ENCODE data around the gene TNIP1.

Gene TNIP1

GRCh38 chr5:151106043-151106442 is 25.2 kb upstream of the TNIP1 start:
- DNase-seq (ENCODE audit: low read depth), result no peak

DNA sequence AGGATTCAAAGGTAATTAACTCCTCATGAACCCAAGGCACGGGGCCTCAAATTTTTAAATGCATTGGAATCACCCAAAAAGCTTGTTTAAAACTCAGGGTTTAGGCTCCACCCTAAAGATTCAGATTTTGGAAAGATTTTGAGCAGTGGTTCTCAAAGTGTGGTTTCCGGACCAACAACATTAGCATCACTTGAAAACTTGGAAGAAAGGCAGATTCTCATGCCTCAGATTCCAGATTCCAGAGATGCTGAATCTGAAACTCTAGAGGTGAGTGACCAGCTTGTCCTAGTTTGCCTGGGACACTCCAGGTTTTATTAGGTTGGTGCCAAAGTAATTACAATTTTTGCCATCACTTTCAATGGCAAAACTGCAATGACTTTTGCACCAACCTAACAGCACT is 24.7 kb upstream of the TNIP1 start:
- DNase-seq (ENCODE audit: low read depth), result peak; percentile 42

DNA sequence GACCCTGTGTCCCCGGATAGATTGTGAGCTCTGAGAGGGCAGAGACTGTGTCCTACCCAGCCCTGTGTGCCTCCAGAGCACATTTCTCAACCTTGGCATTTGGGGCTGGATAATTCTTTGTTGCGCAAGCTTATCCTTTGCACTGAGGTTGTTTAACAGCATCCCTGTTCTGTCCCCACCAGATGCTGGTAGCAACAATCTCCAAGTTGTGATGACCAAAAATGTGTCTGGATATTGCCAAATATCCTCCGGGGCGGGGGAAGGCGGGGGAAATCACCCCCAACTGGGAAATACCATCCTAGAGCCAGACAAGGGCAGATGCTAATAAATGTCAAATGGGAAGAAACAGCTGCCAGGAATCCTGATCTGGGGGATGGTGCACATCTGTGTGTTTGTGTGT is 24.0 kb upstream of the TNIP1 start:
- peak; percentile 99 for DNase-seq (ENCODE audit: low read depth)

DNA sequence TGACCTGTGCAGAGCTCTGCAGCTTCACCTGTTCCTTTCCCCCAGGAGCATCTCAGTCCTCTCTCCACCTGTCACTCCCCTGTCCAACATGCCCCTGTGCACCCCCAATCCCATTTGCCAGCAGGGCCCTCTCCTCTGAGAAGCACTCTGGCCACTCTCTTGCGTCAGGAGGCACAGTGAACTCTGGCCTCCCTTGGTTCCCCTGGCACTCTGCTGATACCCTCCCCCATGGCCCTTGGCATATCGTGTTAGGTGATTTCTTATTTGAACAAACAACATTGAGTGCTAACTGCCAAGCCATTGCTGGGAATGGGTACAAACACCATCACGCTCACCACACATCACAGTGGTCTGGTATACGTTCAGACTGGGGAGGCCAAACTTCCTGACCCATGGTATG is 20.9 kb upstream of the TNIP1 start:
- DNase-seq (ENCODE audit: low read depth), result no peak

DNA sequence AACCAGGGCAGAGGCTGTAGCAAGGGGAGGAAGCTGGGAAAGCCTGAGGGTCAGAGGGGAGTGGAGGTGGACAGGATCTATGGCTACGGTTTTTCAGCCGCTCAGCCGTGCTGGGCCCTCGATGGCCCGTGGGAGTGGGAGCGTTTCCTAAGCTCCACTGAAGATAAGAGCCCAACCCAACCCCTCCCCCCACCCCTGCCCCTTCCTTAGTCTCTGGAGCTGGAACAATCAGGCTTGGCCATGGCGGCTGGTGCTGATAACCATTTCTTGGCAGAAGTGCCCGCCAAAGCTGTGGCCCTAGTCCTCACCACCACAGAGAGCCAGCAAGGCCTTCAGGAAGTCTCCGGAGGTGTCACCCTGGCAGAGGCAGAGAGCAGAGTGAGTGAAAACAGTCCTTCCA is 20.3 kb upstream of the TNIP1 start:
- DNase-seq (ENCODE audit: low read depth), result no peak

DNA sequence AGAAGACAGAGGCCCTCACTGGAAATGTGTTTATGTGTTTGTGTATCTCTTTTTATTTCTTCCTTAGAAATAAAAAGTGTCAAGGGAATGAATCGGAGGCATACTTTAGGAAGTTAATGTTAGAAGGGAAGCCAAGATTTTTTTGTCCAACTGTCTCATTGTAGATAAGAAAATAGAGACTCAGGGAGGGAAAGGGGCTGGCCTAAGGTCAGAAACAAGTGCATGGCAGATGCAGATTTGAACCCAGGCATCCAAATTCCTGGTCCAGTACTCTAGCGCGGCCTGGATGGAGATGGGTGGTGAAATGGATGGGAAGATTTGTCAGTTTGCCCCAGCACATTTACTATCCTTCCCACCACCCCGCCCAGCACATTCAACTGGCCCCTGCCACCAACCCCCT is 19.8 kb upstream of the TNIP1 start:
- DNase-seq (ENCODE audit: low read depth), result no peak

DNA sequence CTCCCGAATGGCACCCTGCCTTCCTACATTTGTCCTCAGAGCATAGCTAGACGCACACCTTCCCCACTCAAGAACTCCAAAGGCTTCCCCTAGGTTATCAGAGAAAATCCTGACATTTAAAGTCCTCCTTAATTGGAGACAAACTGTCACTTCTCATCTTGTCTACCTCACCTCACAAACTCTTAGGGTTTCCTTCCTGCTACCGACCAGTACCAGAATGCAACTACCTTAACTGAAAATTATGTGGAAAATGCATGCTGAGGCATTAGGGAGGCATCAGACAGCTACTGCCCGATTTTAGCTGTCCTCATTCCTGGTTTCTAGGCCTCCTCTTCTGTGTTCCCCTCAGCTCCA is 17.9 kb upstream of the TNIP1 start:
- no peak for DNase-seq (ENCODE audit: low read depth)

- DNase-seq (ENCODE audit: low read depth), result no peak
These were observed 17.3 kb upstream of the TNIP1 start for GRCh38 chr5:151097820-151098767.

GRCh38 chr5:151097061-151097460 is 16.2 kb upstream of the TNIP1 start:
- no peak for DNase-seq (ENCODE audit: low read depth)

DNA sequence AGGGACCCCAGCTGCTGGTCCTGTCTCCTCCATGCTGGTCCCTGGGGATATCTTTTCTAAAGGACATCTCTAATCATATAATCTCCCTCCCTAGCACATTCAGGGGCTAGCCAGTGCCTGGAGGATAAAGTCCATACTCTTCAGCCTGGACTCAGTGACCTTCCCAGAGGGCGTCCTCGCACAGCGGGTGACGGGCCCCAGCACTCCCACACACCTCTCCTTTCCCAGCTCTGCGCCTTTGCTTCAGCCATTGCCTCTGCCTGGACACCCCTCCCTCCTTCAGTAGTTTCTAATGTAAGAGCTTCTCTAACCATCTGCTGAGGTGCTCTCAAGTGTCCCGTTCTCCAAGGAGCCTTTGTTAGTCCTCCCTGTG is 15.2 kb upstream of the TNIP1 start:
- DNase-seq (ENCODE audit: low read depth), result no peak

- peak; percentile 84 for DNase-seq (ENCODE audit: low read depth)
These were observed 14.6 kb upstream of the TNIP1 start for GRCh38 chr5:151095341-151096000.

- peak; percentile 81 for DNase-seq (ENCODE audit: low read depth)
These were observed 14.0 kb upstream of the TNIP1 start for GRCh38 chr5:151094852-151095245.

- no peak for DNase-seq (ENCODE audit: low read depth)
These were observed 13.4 kb upstream of the TNIP1 start for GRCh38 chr5:151094030-151094851.

DNA sequence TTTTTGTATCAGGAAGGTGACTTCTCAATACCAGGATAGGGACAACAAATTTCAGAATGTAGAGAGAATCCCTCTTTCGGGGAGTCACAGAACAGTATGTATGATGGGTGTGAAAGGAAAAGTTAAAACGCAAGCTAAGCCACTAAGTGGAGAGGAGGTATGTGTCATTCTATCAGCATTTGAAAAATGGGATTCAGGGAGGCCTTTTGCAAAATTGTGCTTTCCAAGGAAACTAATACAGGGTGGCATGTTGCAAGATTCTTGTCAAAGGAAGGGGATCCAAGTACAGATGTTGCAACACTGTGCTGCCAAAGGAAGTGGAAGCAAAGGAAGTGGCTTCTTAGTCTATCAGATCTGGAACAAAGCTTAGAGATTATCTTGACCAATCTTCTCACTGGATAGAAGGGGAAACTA is 12.6 kb upstream of the TNIP1 start:
- DNase-seq (ENCODE audit: low read depth), result peak; percentile 98

DNA sequence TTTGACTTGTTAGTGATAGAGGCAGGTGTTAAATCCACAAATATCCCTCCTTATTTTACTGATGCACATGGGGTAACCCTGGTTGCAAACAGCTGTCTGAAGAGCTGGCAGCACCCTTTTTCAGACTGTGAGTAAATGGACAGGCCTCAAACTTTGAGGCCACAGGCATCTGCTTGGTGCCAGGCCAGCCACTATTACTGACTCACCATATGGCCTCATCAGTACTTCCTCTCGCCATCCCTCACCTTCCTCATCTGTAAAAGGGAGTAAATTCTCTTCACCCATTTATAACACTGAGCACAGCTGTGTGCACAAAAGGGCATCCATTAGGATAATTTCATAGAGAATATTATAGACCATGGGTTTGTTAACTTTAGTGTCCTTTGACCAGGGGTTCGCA is 11.9 kb upstream of the TNIP1 start:
- peak; percentile 84 for DNase-seq (ENCODE audit: low read depth)

GRCh38 chr5:151089726-151090125 is 8.9 kb upstream of the TNIP1 start:
- no peak for DNase-seq (ENCODE audit: low read depth)

DNA sequence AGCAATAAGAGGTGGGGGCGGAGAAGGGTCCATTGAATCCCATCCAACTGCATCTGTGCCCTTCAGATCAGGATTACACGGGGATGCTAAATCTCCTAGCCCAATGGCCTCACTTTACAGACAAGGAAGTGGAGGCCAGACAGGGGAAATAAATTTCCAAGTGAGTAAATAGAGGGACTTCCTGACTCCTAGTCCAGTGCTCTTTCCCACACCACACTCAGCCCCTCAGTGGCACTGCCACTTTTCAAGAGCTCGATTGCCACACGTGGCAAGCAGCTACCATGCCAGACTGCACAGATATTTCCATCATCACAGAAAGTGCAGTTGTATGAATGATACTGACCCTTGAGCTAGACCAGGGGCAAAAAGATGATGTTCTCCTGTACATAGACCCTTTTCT is 8.2 kb upstream of the TNIP1 start:
- no peak for DNase-seq (ENCODE audit: low read depth)

DNA sequence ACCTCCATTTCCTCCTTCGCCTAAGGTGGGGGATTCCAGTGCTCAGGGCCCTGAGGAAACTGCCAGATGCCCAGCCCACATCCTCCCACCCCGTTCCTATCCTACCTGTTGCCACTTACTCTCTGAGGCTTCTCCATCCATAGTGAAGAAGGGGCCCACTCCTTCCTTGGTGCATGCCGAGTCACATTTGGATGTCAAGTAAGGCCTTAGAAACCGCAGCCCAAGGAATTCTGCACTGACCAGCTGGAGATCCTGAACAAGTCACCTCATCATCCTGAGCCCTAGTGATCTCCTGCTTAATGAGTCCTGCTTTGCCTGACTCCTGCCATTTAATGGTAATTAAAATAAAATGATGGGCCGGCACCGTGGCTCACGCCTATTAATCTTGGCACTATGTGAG is 6.7 kb upstream of the TNIP1 start:
- DNase-seq (ENCODE audit: low read depth), result no peak

DNA sequence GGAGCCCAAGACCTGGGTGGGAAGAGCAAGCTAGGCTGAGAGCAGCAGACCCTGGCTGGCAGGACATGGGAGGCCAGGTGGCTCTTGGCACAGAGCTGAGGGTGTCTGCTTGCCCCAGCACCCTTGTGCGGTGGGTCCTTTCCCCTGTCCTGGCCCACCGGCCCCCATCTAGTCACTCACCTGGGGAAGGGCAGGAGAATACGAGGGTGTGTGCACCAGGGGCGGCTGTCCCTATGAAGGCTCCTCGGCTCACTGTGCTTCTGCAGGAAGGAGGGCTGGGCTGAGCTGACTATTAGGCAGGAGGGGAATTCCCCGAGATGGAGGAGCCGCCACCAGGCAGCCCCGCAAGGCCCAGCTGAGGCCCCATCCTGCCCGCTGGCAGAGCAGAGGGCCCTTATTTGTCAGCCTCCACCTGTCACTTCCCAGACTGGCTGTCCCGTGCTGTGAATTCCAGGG is 6.1 kb upstream of the TNIP1 start:
- no peak for DNase-seq (ENCODE audit: low read depth)

DNA sequence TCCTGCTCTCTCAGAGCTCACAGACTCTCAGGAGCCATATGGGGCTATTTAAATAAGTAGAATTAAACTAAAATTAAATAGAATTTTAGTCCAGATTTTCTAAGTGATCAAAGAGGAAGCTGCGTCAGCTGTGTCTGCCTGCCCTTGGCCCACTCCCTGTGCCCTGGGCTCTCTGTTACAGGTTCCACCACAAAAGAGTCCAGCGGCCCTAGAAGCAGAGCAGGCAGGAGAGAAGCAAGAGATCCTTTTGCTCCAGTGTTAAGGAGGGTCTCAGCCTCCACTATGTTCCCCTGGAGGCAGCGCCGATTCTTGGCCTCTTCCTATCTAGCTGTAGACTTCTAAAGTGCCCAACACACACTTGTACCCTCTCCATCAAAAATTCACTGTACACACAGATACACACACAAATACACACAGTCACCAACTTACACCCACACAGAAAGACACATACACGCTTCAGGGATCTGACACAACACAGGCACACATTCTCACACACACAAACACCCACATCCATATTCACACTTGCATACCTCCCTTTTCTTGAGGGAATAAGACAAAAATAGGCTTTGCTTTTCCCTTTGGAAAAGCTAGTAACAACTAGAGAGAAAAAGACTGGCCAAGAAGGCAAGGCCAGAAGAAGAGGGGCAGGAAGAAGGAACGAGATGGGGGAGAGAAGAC is 5.5 kb upstream of the TNIP1 start:
- DNase-seq (ENCODE audit: low read depth), result no peak

GRCh38 chr5:151085517-151086041 is 4.7 kb upstream of the TNIP1 start:
- peak; percentile 42 for DNase-seq (ENCODE audit: low read depth)

- peak; percentile 60 for DNase-seq (ENCODE audit: low read depth)
These were observed 3.5 kb upstream of the TNIP1 start for GRCh38 chr5:151084363-151084762.

Measured in fibroblast of gingiva (primary cell).